HEK293 (cell line): ENCODE results near the gene EPN1.
A peak's percentile ranks its signal among the peaks of the same experiment; 100 is the strongest.

Experiments used
- BCL11A ChIP-seq: fragments of 450-650 bp; formaldehyde crosslinking; IDR thresholded peaks from 2 replicates; pipeline ENCODE4 v1.5.1; 2016; ENCODE audit warnings: low read depth, missing biosample characterization, missing genetic modification characterization
- GLIS1 ChIP-seq: fragments of 450-650 bp; formaldehyde crosslinking; IDR thresholded peaks from 2 replicates; pipeline ENCODE4 v1.5.1; 2016; ENCODE audit warnings: missing biosample characterization, missing genetic modification characterization
- HIC1 ChIP-seq: fragments of 450-650 bp; formaldehyde crosslinking; IDR thresholded peaks from 2 replicates; pipeline ENCODE4 v1.5.1; 2016; ENCODE audit warnings: missing biosample characterization, missing genetic modification characterization
- KLF1 ChIP-seq: fragments of 450-650 bp; formaldehyde crosslinking; IDR thresholded peaks from 2 replicates; pipeline ENCODE4 v1.5.1; 2016; ENCODE audit warnings: missing biosample characterization, missing genetic modification characterization
- KLF10 ChIP-seq: fragments of 450-650 bp; IDR thresholded peaks from 2 replicates; pipeline ENCODE4 v1.5.1; 2018; ENCODE audit warnings: missing biosample characterization, mild to moderate bottlenecking, missing genetic modification characterization
- PBX3 ChIP-seq: sonication (generic); formaldehyde crosslinking; IDR thresholded peaks from 2 replicates; pipeline ENCODE4 v1.8.1; 2022; ENCODE audit warnings: mild to moderate bottlenecking, moderate library complexity, missing genetic modification reagents
- PRDM1 ChIP-seq: fragments of 450-650 bp; formaldehyde crosslinking; IDR thresholded peaks from 2 replicates; pipeline ENCODE4; 2016; ENCODE audit warnings: missing biosample characterization, missing genetic modification characterization
- SP2 ChIP-seq: fragments of 450-650 bp; formaldehyde crosslinking; IDR thresholded peaks from 2 replicates; pipeline ENCODE4 v1.5.1; 2016; ENCODE audit warnings: missing biosample characterization, missing genetic modification characterization
- WT1 ChIP-seq: fragments of 450-650 bp; formaldehyde crosslinking; IDR thresholded peaks from 2 replicates; pipeline ENCODE4 v1.5.1; 2016; ENCODE audit warnings: missing biosample characterization, missing genetic modification characterization
- ZFP37 ChIP-seq: fragments of 450-650 bp; formaldehyde crosslinking; IDR thresholded peaks from 2 replicates; pipeline ENCODE4 v1.5.1; 2016; ENCODE audit warnings: missing biosample characterization, missing genetic modification characterization
- ZNF138 ChIP-seq: fragments of 450-650 bp; formaldehyde crosslinking; IDR thresholded peaks from 2 replicates; pipeline ENCODE4 v1.5.1; 2016; ENCODE audit warnings: missing biosample characterization, missing genetic modification characterization, borderline replicate concordance
- ZNF155 ChIP-seq: fragments of 450-650 bp; formaldehyde crosslinking; IDR thresholded peaks from 2 replicates; pipeline ENCODE4 v1.5.1; 2016; ENCODE audit warnings: missing biosample characterization, missing genetic modification characterization
- ZNF174 ChIP-seq: fragments of 450-650 bp; formaldehyde crosslinking; IDR thresholded peaks from 2 replicates; pipeline ENCODE4 v1.5.0; 2017; ENCODE audit warnings: missing biosample characterization, mild to moderate bottlenecking, missing genetic modification characterization
- ZNF175 ChIP-seq: fragments of 450-650 bp; formaldehyde crosslinking; IDR thresholded peaks from 2 replicates; pipeline ENCODE4 v1.5.1; 2016; ENCODE audit warnings: missing biosample characterization, missing genetic modification characterization
- ZNF18 ChIP-seq: fragments of 450-650 bp; formaldehyde crosslinking; IDR thresholded peaks from 2 replicates; pipeline ENCODE4 v1.5.1; 2016; ENCODE audit warnings: missing biosample characterization, missing genetic modification characterization
- ZNF335 ChIP-seq: fragments of 450-650 bp; formaldehyde crosslinking; conservative IDR thresholded peaks from 2 replicates; pipeline ENCODE4 v1.5.1; 2016; ENCODE audit warnings: missing biosample characterization, missing genetic modification characterization
- ZNF341 ChIP-seq: fragments of 450-650 bp; formaldehyde crosslinking; IDR thresholded peaks from 2 replicates; pipeline ENCODE4; 2016; ENCODE audit warnings: low read depth, missing biosample characterization, missing genetic modification characterization
- ZNF501 ChIP-seq: fragments of 450-650 bp; formaldehyde crosslinking; IDR thresholded peaks from 2 replicates; pipeline ENCODE4 v1.5.1; 2016; ENCODE audit warnings: missing biosample characterization, missing genetic modification characterization
- ZNF558 ChIP-seq: fragments of 450-650 bp; formaldehyde crosslinking; IDR thresholded peaks from 2 replicates; pipeline ENCODE4 v1.5.1; 2016; ENCODE audit warnings: missing biosample characterization, missing genetic modification characterization
- ZNF561 ChIP-seq: fragments of 450-650 bp; IDR thresholded peaks from 2 replicates; pipeline ENCODE4 v1.5.1; 2018; ENCODE audit warnings: missing biosample characterization, missing genetic modification characterization, borderline replicate concordance
- ZNF580 ChIP-seq: fragments of 450-650 bp; formaldehyde crosslinking; IDR thresholded peaks from 2 replicates; pipeline ENCODE4 v1.5.1; 2016; ENCODE audit warnings: missing biosample characterization, missing genetic modification characterization
- ZNF585B ChIP-seq: fragments of 450-650 bp; formaldehyde crosslinking; IDR thresholded peaks from 2 replicates; pipeline ENCODE4 v1.5.1; 2016; ENCODE audit warnings: missing biosample characterization, missing genetic modification characterization
- ZNF600 ChIP-seq: fragments of 450-650 bp; formaldehyde crosslinking; IDR thresholded peaks from 2 replicates; pipeline ENCODE4 v1.5.1; 2016; ENCODE audit warnings: missing biosample characterization, missing genetic modification characterization
- ZNF658 ChIP-seq: fragments of 450-650 bp; formaldehyde crosslinking; IDR thresholded peaks from 2 replicates; pipeline ENCODE4; 2016; ENCODE audit warnings: missing biosample characterization, missing genetic modification characterization
- ZNF664 ChIP-seq: fragments of 450-650 bp; formaldehyde crosslinking; IDR thresholded peaks from 2 replicates; pipeline ENCODE4 v1.5.1; 2016; ENCODE audit warnings: missing biosample characterization, missing genetic modification characterization
- ZNF692 ChIP-seq: fragments of 450-650 bp; formaldehyde crosslinking; IDR thresholded peaks from 2 replicates; pipeline ENCODE4 v1.5.1; 2016; ENCODE audit warnings: missing biosample characterization, missing genetic modification characterization
- ZNF701 ChIP-seq: fragments of 450-650 bp; formaldehyde crosslinking; IDR thresholded peaks from 2 replicates; pipeline ENCODE4 v1.5.1; 2016; ENCODE audit warnings: missing biosample characterization, missing genetic modification characterization
- ZNF747 ChIP-seq: fragments of 450-650 bp; formaldehyde crosslinking; IDR thresholded peaks from 2 replicates; pipeline ENCODE4 v1.5.1; 2016; ENCODE audit warnings: missing biosample characterization, missing genetic modification characterization
- ZNF843 ChIP-seq: fragments of 450-650 bp; formaldehyde crosslinking; IDR thresholded peaks from 2 replicates; pipeline ENCODE4 v1.5.1; 2016; ENCODE audit warnings: missing biosample characterization, missing genetic modification characterization
- ZSCAN5A ChIP-seq: fragments of 450-650 bp; formaldehyde crosslinking; IDR thresholded peaks from 2 replicates; pipeline ENCODE4 v1.5.1; 2016; ENCODE audit warnings: missing biosample characterization, missing genetic modification characterization

EPN1 gene

GRCh38 chr19:55673465-55673864 is 1.6 kb upstream of the EPN1 start (continued):
- TF ChIP-seq KLF1 (tag by site-specific recombination) (peak; percentile 33; the same call in 1 of the 2 replicates), ZFP37 (tag by site-specific recombination) (no peak), BCL11A (tag by site-specific recombination) (no peak), ZNF175 (tag by site-specific recombination) (no peak), ZNF843 (tag by site-specific recombination) (no peak), ZNF341 (no peak), PRDM1 (tag by site-specific recombination) (no peak), GLIS1 (tag by site-specific recombination) (0 out of 2 replicates have a peak, but pooled peaks have one; percentile 19), ZNF701 (tag by site-specific recombination) (no peak), ZNF174 (tag by site-specific recombination) (no peak), ZNF600 (tag by site-specific recombination) (no peak), PBX3 (CRISPR knock-in tag) (no peak), ZNF664 (tag by site-specific recombination) (no peak), ZNF501 (tag by site-specific recombination) (no peak), ZNF18 (tag by site-specific recombination) (no peak), ZNF692 (tag by site-specific recombination) (0 out of 2 replicates have a peak, but pooled peaks have one; percentile 24), ZNF658 (tag by site-specific recombination) (no peak), ZNF580 (no peak), ZNF558 (tag by site-specific recombination) (no peak), ZNF138 (tag by site-specific recombination) (no peak), ZNF155 (tag by site-specific recombination) (no peak), ZNF335 (peak; percentile 40), ZNF747 (tag by site-specific recombination) (no peak), ZSCAN5A (no peak), HIC1 (tag by site-specific recombination) (peak; percentile 22; the same call in 1 of the 2 replicates), ZNF561 (tag by site-specific recombination) (no peak), SP2 (tag by site-specific recombination) (no peak), KLF10 (tag by site-specific recombination) (no peak), WT1 (no peak), ZNF585B (tag by site-specific recombination) (no peak)
